PC-9 (cell line): ENCODE results near the gene TLE1. TPM values are rescaled to one million over a fixed set of nuclear protein-coding genes. Genes with fewer than 3 reads are reported as not detected.
A peak's percentile ranks its signal among the peaks of the same experiment; 100 is the strongest.

Experiments used
- BruUV-seq: library from RNA; stranded (reverse); fragments of 400-500 nt; replicated peaks from 2 replicates; lab custom pipeline; 2021; lab: Mats Ljungman, UMichigan
- CTCF ChIA-PET: fragments of 300-600 bp; sonication (Branson Sonifier 250); formaldehyde crosslinking; loops from one replicate; lab custom pipeline; 2022; ENCODE audit warnings: antibody characterized with exemption; lab: Charles Lee
- POLR2A ChIA-PET: fragments of 300-600 bp; sonication (Branson Sonifier 250); formaldehyde crosslinking; loops from one replicate; lab custom pipeline; 2022; ENCODE audit warnings: antibody characterized with exemption; ENCODE audit not compliant: unreplicated experiment; lab: Charles Lee
- DNase-seq, 2 experiments: peaks; one replicate each; pipeline versions ENCODE4 v3.0.0 to v3.0.0-alpha.2; 2015 to 2022; ENCODE audit warnings: mixed read lengths in 1 of 2
- H2AFZ ChIP-seq: fragments of 200-600 bp; sonication (generic); 2 replicates; pipeline ENCODE4 v1.8.1; 2017; ENCODE audit warnings: antibody characterized with exemption
- H3F3A ChIP-seq: fragments of 200-600 bp; sonication (generic); 2 replicates; pipeline ENCODE4 v1.8.1; 2017; ENCODE audit warnings: antibody characterized with exemption, mild to moderate bottlenecking, low read depth; ENCODE audit not compliant: insufficient read depth
- H3K27ac ChIP-seq: fragments of 200-600 bp; sonication (generic); 2 replicates; pipeline ENCODE4 v1.6.1; 2016; ENCODE audit warnings: mixed run types
- H3K27me3 ChIP-seq: fragments of 200-600 bp; sonication (generic); 2 replicates; pipeline ENCODE4 v1.6.1; 2016; ENCODE audit warnings: low read depth, mixed run types; ENCODE audit not compliant: insufficient read depth
- H3K36me3 ChIP-seq: fragments of 200-600 bp; sonication (generic); 2 replicates; pipeline ENCODE4 v1.6.1; 2016; ENCODE audit warnings: low read depth, mixed run types
- H3K4me1 ChIP-seq: fragments of 200-600 bp; sonication (generic); replicated peaks from 2 replicates; pipeline ENCODE4 v1.6.1; 2016; ENCODE audit warnings: mixed run types; ENCODE audit not compliant: insufficient read depth
- H3K4me2 ChIP-seq: fragments of 200-600 bp; sonication (generic); 2 replicates; pipeline ENCODE4 v1.6.1; 2017; ENCODE audit warnings: mixed run types
- H3K4me3 ChIP-seq: fragments of 200-600 bp; sonication (generic); 2 replicates; pipeline ENCODE4 v1.6.1; 2016; ENCODE audit warnings: mixed run types
- H3K79me2 ChIP-seq: fragments of 200-600 bp; sonication (generic); 2 replicates; pipeline ENCODE4 v1.6.1; 2017; ENCODE audit warnings: low read depth, mixed run types
- H3K9me2 ChIP-seq: fragments of 200-600 bp; sonication (generic); 2 replicates; pipeline ENCODE4 v1.8.1; 2017; ENCODE audit warnings: mild to moderate bottlenecking; ENCODE audit not compliant: insufficient read depth
- H3K9me3 ChIP-seq: fragments of 200-600 bp; sonication (generic); 2 replicates; pipeline ENCODE4 v1.8.1; 2016; ENCODE audit warnings: low read depth; ENCODE audit not compliant: insufficient read depth
- H4K20me1 ChIP-seq: fragments of 200-600 bp; sonication (generic); 2 replicates; pipeline ENCODE4 v1.8.1; 2017; ENCODE audit not compliant: insufficient read depth
- EZH2 ChIP-seq: fragments of 200-600 bp; sonication (generic); IDR thresholded peaks from 2 replicates; pipeline ENCODE4 v1.8.0; 2017; ENCODE audit warnings: antibody characterized with exemption, low read depth
- intact Hi-C: fragments of 100-400 bp; cut with micrococcal nuclease; formaldehyde crosslinking; loops from one replicate; pipeline ENCODE4 v1.10.0; 2022; ENCODE audit not compliant: unreplicated experiment
- total RNA-seq: library from RNA; stranded (reverse); gene quantifications from 2 replicates; pipeline ENCODE4 v1.2.3, GENCODE V29; 2021
- TF ChIP-seq, protein P1 (sequence below): fragments of 200-600 bp; sonication (generic); conservative IDR thresholded peaks from 2 replicates; pipeline ENCODE4 v1.6.1; 2017; ENCODE audit warnings: mixed run types, antibody characterized with exemption, mild to moderate bottlenecking, moderate library complexity

The TLE1 gene
- total RNA-seq, 1 experiment from 2014 or later: 80.9 TPM

DNA sequence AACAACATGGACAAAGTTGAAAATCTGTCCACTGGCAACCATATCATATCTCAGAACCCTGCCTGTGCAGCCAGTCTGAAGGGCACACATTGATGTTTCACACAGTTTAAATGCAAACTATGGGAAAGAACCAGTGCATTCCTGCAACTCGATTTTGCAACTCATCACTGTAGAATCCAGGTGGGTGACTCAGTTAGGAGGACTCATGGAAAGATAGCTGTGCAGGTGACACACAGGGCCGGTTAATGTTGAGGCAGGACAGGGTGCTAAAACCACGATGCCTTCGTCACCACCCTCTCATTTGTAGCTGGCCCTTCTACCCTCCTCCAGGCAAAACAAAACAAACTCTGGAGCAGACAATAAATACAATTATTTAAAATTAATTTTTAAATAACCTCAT, 62.8 kb downstream of the TLE1 start:
- Histone ChIP-seq H3K4me2 (0 out of 2 replicates have a peak overlapping the region, but pooled peaks have one; percentile 28), H3K4me3 (no peak overlapping the region), H2AFZ (no peak overlapping the region), H3K27ac (peak overlapping the region; percentile 42), H4K20me1 (no peaks in the 10 kb centered on the region), H3K4me1 (peaks cover 20% of the 10 kb centered on the region), H3F3A (peaks cover 19% of the 10 kb centered on the region), H3K27me3 (no peaks in the 10 kb centered on the region), H3K79me2 (peaks cover 18% of the 10 kb centered on the region; the same call in 1 of the 2 replicates), H3K9me3 (no peaks in the 10 kb centered on the region), H3K9me2 (no peaks in the 10 kb centered on the region), H3K36me3 (peaks cover 20% of the 10 kb centered on the region)
- no TSS peak for BruUV-seq
- TF ChIP-seq, protein P1, sequence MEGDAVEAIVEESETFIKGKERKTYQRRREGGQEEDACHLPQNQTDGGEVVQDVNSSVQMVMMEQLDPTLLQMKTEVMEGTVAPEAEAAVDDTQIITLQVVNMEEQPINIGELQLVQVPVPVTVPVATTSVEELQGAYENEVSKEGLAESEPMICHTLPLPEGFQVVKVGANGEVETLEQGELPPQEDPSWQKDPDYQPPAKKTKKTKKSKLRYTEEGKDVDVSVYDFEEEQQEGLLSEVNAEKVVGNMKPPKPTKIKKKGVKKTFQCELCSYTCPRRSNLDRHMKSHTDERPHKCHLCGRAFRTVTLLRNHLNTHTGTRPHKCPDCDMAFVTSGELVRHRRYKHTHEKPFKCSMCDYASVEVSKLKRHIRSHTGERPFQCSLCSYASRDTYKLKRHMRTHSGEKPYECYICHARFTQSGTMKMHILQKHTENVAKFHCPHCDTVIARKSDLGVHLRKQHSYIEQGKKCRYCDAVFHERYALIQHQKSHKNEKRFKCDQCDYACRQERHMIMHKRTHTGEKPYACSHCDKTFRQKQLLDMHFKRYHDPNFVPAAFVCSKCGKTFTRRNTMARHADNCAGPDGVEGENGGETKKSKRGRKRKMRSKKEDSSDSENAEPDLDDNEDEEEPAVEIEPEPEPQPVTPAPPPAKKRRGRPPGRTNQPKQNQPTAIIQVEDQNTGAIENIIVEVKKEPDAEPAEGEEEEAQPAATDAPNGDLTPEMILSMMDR: no peak
- TF ChIP-seq EZH2: no peak
- POLR2A ChIA-PET: interaction anchor here (0.5 to 0.6 kb wide), 2 partner anchors 60 to 222 kb away, joined by 6 read pairs; no protein-coding TSS in a partner anchor
- intact Hi-C loops: no loop called here
- peak; percentile 42 to 81 for DNase-seq
- CTCF ChIA-PET: no interaction called here

DNA sequence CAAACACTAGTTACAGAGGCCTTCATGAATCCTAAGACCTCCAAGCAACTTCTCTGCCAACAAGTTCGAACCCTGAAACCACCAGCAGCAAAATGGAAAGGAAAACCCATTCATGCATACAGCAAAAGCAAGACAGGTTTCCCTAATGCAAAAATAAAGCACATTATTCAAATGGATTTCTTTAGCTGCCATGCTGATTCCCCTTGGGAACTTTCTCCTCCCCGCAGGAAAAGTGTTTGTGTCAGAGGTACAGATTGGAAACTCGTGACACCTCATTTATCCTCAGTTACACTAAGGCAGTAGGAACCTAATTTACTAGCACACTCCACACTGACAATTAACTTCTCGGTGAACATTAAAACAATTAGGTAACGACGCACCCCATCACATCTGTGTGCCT, 63.4 kb downstream of the TLE1 start:
- intact Hi-C loops: no loop called here
- peaks cover 20% of the 10 kb centered on the region for H3K4me1 ChIP-seq
- no peak overlapping the region for H2AFZ ChIP-seq
- CTCF ChIA-PET: no interaction called here
- no peak overlapping the region for H3K4me3 ChIP-seq
- H3K27me3 ChIP-seq: no peaks in the 10 kb centered on the region
- no peaks in the 10 kb centered on the region for H3K9me2 ChIP-seq
- peak overlapping the region; percentile 42; the same call in 1 of the 2 replicates for H3K27ac ChIP-seq
- DNase-seq: no peak
- H3K9me3 ChIP-seq: no peaks in the 10 kb centered on the region
- peaks cover 12% of the 10 kb centered on the region; the same call in 1 of the 2 replicates for H3K79me2 ChIP-seq
- POLR2A ChIA-PET: interaction anchor here (0.5 kb wide), 1 partner anchor 223 kb away, joined by 6 read pairs; no protein-coding TSS in a partner anchor
- TF ChIP-seq, protein P1: no peak
- TF ChIP-seq EZH2: no peak
- peaks cover 19% of the 10 kb centered on the region for H3F3A ChIP-seq
- H3K4me2 ChIP-seq: no peak overlapping the region
- H4K20me1 ChIP-seq: no peaks in the 10 kb centered on the region
- BruUV-seq: no TSS peak
- H3K36me3 ChIP-seq: peaks cover 15% of the 10 kb centered on the region; the same call in 1 of the 2 replicates

- Histone ChIP-seq H4K20me1 (no peaks in the 10 kb centered on the region), H3K27ac (no peak overlapping the region), H3K4me3 (no peak overlapping the region), H3K9me2 (no peaks in the 10 kb centered on the region), H3K79me2 (peaks cover 11% of the 10 kb centered on the region; the same call in 1 of the 2 replicates), H3K4me1 (peaks cover 20% of the 10 kb centered on the region), H3K36me3 (peaks cover 18% of the 10 kb centered on the region; the same call in 1 of the 2 replicates), H3K4me2 (no peak overlapping the region), H3K27me3 (no peaks in the 10 kb centered on the region), H2AFZ (no peak overlapping the region), H3K9me3 (no peaks in the 10 kb centered on the region), H3F3A (peaks cover 10% of the 10 kb centered on the region)
- intact Hi-C loops: no loop called here
- CTCF ChIA-PET: no interaction called here
- BruUV-seq: no TSS peak
- DNase-seq: no peak
- no peak for TF ChIP-seq EZH2
- TF ChIP-seq, protein P1: no peak
- POLR2A ChIA-PET: no interaction called here
These were observed 65.6 kb downstream of the TLE1 start for GRCh38 chr9:81623778-81624177.
